ENCODE measurements around the gene HTR1A.

The HTR1A gene

DNA sequence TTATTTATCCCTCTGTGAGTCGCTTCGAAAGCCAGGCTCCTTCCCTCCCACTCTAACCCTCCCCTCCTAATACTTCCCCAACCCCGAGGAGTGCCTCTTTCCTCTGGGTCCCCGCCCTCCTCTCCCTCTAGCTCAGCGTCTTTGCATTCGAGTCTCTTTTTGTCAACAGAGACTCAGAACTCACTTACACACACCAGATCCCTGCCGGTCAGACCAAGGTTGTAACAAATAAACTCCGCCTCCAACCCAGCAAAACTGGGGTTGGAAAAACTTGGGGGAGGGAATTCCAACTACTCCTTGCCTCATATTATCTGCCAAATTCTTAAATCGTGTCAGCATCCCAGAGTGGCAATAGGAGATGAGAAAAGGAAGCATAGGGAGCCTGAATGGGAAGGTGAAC lies at the start of gene HTR1A:
Gene HTR1A, minus strand, starts transcription at position 167 of the 400 bp plus-strand sequence. CDS start 726 bp downstream, outside the sequence.
- DNase-seq (ENCODE audit: low read depth in 2 of 2), result no peak

DNA sequence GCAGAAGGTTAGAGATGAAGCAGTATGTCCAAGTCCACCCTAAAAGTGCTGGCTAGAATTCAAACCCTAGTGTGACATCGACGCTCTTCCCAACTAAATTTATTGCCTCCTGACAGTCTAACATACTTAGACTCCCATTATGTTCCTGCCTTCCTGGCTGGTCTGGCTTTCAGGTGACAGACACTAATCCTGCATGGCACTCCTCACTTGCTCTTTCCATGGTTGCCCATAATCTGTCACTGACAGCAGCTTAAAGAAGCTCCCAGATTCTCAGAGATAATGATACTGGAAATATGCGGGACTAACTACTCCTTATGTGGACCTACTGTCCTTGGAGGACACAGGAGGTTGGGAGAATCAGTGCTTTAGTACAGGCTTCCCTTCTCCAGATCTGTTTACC lies 41.7 kb upstream of the HTR1A start:
- DNase-seq (ENCODE audit: low read depth in 2 of 2), result no peak

DNA sequence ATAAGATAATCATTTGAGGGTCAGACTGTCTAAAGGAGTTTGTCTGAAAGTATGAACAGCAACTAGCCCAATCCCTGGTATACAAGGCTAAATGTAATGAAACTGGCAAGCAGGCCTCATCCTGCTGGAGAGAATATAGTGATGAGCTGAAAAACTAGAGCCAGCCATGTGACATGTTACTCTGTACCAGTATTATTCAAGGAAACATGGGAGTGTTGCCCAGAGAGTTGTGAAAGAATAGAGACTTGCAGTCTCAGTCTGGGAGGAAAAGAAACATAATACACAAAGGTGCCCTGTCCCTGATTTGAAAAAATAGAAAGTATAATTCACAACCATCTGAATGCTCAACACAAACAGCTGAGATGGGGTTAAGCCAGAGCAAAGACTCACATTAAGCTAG lies 37.9 kb upstream of the HTR1A start:
- no peak for DNase-seq (ENCODE audit: low read depth in 2 of 2)

- DNase-seq (ENCODE audit: low read depth in 2 of 2), result no peak
These were observed 24.8 kb upstream of the HTR1A start for GRCh38 chr5:63987053-63987452.

DNA sequence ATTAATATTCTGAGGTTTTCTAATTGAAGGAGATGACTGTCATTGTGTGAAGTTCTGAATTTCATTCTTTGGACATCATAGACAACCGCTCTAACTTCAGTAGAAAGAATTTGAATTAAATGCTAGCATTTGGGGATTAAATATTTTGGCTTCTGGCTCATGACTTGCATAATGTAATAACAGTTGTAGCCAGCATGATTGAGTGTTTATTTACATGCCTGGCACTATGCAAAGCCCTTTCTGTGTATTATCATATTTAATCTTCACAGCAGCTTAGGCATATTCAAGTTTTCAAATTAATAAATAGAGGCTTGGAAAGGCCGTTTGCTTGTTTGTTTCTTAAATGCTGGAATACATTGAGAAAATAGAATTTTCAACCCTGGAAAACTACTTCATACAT lies 19.6 kb upstream of the HTR1A start:
- no peak for DNase-seq (ENCODE audit: low read depth in 2 of 2)

DNA sequence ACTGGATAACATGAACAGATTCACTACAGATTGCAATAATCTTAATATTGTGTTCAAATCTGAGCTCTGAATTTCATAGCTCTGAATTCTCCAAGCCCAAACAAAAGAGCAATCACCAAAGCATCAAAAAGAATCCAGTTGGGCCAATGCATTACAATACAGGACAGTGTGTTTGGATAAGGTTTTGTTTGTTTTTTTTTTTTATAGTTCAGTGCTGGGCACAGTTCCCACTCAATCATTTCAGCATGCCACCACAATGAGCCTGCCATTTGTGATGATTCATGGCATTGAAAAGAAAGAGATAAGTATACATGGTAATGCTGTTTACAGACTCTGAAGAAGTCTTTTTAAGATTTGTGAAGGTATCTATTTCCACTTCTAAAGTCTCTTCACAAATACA lies 1.7 kb upstream of the HTR1A start:
- DNase-seq (ENCODE audit: low read depth in 2 of 2), result no peak

DNA sequence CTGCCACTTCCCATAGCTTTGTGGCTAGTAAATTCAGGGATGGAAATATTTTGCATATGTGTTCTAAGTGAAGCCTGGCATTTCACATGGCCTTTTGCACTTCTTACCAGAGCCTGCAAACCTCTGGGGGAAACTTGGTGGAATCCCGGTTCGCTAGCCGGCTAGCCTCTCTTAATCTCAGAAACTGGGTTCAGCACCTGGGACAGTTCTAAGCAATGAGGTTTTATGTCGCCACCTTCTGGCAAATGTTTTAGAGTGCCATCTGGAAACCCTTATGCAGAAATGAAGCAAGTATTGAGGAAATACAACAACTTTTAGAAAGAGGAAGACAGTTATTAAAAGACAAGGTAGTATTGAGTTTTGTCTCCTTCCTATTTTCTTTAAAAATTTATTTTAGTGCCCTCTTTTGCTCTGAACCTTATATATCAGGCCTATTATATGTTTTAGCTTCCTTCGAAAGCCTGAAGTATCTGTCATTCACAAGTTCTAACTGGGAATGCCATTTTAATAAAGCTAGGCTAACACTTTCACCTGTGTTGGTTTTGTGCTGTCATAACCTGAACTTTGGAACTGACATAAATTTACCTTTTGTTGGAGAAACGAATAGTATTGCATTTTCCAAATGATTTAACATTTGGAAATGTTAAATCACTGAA lies 963 bp upstream of the HTR1A start:
- peak in 1 of 2 donors; percentile 1 for DNase-seq (ENCODE audit: low read depth in 2 of 2)

- no peak for DNase-seq (ENCODE audit: low read depth in 2 of 2)
These were observed 565 bp downstream of the HTR1A start for GRCh38 chr5:63961598-63962161.

DNA sequence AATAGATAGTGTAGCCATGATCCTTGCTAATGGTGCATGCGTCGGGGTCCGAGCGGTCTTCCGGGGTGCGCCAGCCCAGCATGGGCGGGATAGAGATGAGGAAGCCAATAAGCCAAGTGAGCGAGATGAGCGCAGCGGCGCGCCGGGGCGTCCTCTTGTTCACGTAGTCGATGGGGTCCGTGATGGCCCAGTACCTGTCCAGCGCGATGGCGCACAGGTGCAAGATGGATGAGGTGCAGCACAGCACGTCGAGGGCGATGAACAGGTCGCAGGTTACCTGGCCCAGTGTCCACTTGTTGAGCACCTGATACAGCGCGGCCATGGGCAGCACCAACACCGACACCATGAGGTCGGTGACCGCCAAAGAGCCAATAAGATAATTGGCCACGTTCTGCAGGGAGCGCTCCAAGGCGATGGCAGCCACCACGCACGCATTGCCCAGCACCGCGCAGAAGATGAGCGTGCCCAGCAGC lies 1.1 kb downstream of the HTR1A start:
- DNase-seq (ENCODE audit: low read depth in 2 of 2), result no peak

DNA sequence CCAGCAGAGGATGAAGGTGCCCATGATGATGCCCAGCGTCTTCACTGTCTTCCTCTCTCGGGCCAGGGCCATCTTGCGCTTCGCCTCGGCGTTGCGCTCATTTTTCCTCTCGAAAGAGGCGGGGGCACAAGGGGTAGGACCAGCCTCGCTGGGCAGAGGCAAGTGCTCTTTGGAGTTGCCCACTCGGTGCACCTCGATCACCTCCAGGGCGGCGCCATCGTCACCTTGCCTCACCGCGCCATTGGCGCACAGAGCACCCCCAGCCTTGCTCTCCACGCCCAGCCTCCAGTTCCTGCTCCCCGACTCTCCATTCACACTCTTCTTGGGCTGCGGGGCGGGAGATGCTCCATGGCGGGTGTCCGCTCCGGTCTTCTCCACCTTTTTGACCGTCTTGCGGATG lies 1.6 kb downstream of the HTR1A start:
- no peak for DNase-seq (ENCODE audit: low read depth in 2 of 2)

DNA sequence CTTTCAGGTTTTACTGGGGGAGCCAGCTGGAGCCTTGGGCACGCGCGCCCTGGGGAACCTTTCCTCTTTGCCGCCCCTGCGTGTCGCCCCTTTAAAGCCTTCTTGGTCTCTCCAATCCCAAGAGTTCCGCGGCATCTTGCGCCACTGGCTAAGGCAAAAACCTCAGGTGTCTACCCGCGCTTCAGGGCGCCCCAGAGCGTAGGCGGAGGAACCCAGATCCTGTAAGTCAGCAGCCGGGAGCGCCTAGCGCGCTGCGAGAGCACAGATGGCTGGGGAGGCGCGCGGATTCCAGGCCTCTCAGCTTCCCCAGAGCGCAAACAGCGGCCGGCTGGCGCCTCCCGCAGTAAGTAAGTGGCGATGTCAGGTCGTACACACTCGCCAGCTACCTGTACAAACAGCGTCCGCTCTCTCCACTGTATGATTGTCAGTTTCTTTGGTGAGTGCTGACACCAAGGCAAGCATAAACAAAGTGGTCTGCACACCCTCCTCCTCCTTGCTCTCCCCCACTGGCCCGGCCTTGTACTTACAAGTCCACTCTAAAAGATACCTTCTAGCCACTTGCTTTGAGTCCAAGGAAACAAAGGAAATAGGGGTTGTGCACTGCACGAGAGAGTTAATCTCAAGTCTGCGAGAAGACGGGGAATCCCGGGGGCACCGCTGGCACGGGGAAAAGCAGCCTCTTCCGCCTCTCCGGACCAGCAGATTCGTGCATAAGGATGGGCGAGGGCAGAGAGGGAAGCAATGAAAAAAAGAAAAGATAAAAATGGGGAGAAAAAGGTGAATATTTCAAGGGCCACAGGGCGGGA lies 2.9 kb downstream of the HTR1A start:
- no peak for DNase-seq (ENCODE audit: low read depth in 2 of 2)

GRCh38 chr5:63958654-63959053 lies 3.6 kb downstream of the HTR1A start:
- DNase-seq (ENCODE audit: low read depth in 2 of 2), result no peak

DNA sequence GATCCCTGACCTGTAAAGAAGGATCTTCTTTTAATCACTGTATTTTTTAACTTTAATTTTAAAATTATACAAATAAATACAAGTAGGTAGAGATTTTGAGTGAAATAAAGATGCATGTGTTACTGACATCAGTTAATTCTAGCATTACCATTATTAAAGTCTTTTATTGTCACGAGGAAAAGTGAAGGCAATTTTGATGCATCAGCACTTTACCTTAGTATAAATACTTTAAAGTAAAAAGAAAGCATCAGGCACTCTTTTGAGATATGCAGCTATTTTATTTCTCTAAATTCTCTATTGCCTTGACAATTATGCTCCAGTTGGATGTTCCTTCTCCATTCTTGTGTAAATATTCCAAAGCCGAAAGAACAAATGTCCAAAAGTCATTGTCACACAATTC lies 4.6 kb downstream of the HTR1A start:
- DNase-seq (ENCODE audit: low read depth in 2 of 2), result no peak

- no peak for DNase-seq (ENCODE audit: low read depth in 2 of 2)
These were observed 9.0 kb downstream of the HTR1A start for GRCh38 chr5:63953217-63953616.

GRCh38 chr5:63935103-63935502 lies 27.1 kb downstream of the HTR1A start:
- DNase-seq (ENCODE audit: low read depth in 2 of 2), result no peak

GRCh38 chr5:63931836-63932235 lies 30.4 kb downstream of the HTR1A start:
- no peak for DNase-seq (ENCODE audit: low read depth in 2 of 2)

DNA sequence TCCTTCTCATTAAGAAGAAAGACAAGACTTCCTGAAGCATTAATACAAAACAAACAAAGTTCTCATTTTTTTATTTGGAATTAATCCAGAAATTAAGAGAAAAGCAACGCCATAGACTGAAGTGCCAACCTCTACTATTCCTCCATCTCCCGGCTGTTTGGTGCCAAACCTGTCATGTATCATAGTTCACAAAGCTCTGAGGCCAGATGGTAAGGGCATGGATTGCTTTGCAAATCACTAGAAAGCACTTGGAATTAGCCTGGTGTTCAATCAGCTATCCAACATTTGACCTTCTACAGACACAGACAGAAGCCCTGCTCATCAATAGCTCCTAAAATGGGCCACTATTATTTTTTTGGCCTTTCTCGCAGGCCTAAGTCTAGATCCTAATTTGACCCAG lies 33.8 kb downstream of the HTR1A start:
- DNase-seq (ENCODE audit: low read depth in 2 of 2), result no peak

- no peak for DNase-seq (ENCODE audit: low read depth in 2 of 2)
These were observed 38.3 kb downstream of the HTR1A start for GRCh38 chr5:63923914-63924313.

GRCh38 chr5:63919763-63920478 lies 42.3 kb downstream of the HTR1A start:
- DNase-seq (ENCODE audit: low read depth in 2 of 2), result no peak

DNA sequence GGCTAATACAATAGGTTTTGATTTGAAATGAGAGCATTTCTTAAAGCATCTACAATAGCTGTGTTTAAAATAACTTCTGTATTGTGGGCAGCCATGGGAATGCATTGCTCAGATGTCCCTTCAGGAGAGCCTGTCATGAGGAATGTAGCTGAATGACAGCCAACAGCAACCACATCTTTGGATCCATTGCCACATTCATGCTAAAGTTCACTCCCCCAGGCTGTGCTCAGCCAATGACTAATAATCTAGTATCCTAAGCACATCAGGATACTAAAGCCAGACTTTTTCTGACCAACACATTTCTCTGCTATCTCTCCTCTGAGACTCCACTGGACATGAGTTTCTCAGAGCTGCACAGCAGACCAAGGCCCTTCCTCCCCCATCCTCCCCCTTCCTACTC lies 45.5 kb downstream of the HTR1A start:
- DNase-seq (ENCODE audit: low read depth in 2 of 2), result no peak

DNA sequence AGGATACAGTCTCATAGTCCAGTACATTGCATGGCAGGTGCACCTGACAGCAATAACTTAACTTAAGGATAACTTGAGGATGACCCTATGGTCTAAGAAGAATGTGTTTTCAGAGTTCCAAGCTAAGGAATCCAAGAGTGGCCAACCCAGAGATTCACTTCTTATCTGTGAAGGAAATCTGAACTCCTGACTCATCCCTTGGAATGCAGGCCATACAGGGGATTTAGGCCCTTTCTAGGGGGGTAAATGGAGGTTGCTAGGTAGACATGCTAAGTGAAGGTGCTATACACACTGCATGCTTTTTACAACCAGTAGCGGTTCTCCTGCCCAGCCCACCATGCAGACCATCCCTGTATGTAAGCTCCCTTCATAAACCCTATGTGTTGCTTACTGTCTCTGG lies 50.4 kb downstream of the HTR1A start:
- DNase-seq (ENCODE audit: low read depth in 2 of 2), result no peak
